ENCODE results near the gene AP1M1.

The AP1M1 gene

DNA sequence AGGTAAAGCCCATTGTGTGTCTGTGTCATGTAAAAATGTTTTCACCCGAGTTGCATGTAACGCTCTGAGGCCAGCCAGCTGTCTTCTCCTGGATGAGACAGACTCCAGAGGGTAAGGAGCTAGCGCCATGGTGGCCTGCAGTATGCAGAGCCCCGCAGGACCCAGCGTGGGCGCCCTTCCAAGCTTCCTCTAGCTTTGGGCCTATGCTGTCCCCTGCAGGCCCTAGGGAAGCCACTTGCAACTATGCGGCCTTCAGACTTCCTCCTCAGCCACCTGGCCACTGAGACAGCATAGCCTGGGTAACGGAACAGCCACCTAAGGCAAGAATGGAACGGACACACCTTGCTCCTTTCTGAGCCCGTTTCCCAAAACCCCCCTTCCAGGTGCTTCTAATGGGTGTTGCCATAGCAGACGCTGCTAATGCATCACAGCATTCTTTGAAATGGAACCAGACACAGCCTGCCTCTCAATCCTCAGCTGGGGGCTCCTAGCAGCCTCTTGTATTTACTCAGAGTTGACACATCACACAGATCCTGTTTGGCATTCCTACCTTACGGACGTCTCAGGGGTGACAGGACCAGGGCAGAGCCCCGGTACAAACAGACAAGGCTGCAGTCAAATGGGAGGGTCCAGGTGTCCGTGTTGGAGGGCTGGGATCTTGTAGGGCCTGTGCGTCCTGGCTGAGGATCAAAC is 6.3 kb upstream of the AP1M1 start:
- DNase-seq (ENCODE audit: extremely low spot score): no peak
- ChIA-PET CTCF (no interaction called here), POLR2A (no interaction called here)
- no peak for TF ChIP-seq FOXK2 (IDR thresholded peaks at IDR 0.05)
- TF ChIP-seq L3MBTL2 (conservative IDR thresholded peaks at IDR 0.05): no peak
- no peak for TF ChIP-seq SP1 (IDR thresholded peaks at IDR 0.05)
- no peak for TF ChIP-seq FOXM1 (IDR thresholded peaks at IDR 0.05; ENCODE audit: borderline replicate concordance)
- no peak for TF ChIP-seq ELF4 (IDR thresholded peaks at IDR 0.05)
- TF ChIP-seq ZNF384 (IDR thresholded peaks at IDR 0.05): no peak
- TF ChIP-seq ARNT (IDR thresholded peaks at IDR 0.05): no peak
- no peak for TF ChIP-seq LEF1 (IDR thresholded peaks at IDR 0.05; ENCODE audit: borderline replicate concordance)
- TF ChIP-seq SUZ12 (IDR thresholded peaks at IDR 0.05): no peak
- TF ChIP-seq, protein P1, sequence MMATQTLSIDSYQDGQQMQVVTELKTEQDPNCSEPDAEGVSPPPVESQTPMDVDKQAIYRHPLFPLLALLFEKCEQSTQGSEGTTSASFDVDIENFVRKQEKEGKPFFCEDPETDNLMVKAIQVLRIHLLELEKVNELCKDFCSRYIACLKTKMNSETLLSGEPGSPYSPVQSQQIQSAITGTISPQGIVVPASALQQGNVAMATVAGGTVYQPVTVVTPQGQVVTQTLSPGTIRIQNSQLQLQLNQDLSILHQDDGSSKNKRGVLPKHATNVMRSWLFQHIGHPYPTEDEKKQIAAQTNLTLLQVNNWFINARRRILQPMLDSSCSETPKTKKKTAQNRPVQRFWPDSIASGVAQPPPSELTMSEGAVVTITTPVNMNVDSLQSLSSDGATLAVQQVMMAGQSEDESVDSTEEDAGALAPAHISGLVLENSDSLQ (IDR thresholded peaks at IDR 0.05): no peak

DNA sequence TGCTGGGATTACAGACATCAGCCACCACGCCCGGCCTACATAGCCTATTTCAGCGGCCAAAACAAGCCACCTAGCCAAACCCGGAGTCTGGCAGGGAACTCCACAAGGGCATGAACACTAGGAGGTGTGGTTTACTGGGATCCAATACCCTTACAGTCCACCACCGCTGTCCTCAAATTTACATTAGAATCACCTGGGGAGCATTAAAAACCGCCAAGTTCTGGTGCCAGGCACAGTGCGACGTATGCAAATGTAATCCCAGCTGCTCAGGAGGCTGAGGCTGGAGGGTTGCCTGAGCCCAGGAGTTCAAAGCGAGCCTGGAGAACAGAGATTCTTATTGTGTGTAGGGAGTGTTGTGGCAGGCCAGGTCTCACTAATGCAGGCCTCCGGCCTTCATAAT is 4.2 kb upstream of the AP1M1 start:
- ChIA-PET CTCF (no interaction called here), POLR2A (interaction anchor here (0.7 to 2.5 kb wide), 2 partner anchors 8 to 13 kb away, joined by 3 to 12 read pairs; partner anchors contain the start of gene FAM32A)
- TF ChIP-seq FOXA1 (IDR thresholded peaks at IDR 0.05) (no peak), LEF1 (IDR thresholded peaks at IDR 0.05; ENCODE audit: borderline replicate concordance) (no peak), ELF4 (IDR thresholded peaks at IDR 0.05) (no peak), ZNF384 (IDR thresholded peaks at IDR 0.05) (no peak), BHLHE40 (IDR thresholded peaks at IDR 0.05; ENCODE audit: borderline replicate concordance) (no peak), CTBP1 (IDR thresholded peaks at IDR 0.05; ENCODE audit: borderline replicate concordance) (no peak), SUZ12 (IDR thresholded peaks at IDR 0.05) (no peak), FOXK2 (IDR thresholded peaks at IDR 0.05) (no peak), L3MBTL2 (conservative IDR thresholded peaks at IDR 0.05) (no peak), ARNT (IDR thresholded peaks at IDR 0.05) (no peak), HDGF (IDR thresholded peaks at IDR 0.05; ENCODE audit: borderline replicate concordance) (no peak), SP1 (IDR thresholded peaks at IDR 0.05) (no peak), FOXM1 (IDR thresholded peaks at IDR 0.05; ENCODE audit: borderline replicate concordance) (no peak), TARDBP (IDR thresholded peaks at IDR 0.05) (no peak), NFRKB (IDR thresholded peaks at IDR 0.05) (no peak)
- TF ChIP-seq, protein P1 (IDR thresholded peaks at IDR 0.05): no peak
- DNase-seq (ENCODE audit: extremely low spot score): no peak

DNA sequence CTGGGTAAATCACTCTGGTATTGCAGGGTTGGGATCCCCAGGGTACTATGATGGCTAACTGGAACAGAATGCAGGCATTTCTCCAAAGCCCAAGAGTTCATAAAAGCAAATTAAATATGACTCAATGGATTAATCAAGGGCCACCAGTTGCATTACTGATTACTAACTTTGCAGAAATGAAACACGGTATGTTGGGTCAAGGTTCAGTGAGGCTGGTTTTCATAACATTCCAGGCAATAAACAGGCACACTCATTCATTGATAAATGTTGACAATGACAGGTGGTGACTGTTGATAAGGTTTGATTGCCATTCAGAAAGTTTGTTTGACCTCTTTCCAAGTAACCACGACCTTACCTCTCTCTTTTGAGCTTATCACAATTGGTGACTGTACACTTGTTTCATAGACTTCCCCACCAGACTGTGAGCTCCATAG is 506 bp upstream of the AP1M1 start:
- no peak for TF ChIP-seq HDGF (IDR thresholded peaks at IDR 0.05; ENCODE audit: borderline replicate concordance)
- TF ChIP-seq ARNT (IDR thresholded peaks at IDR 0.05): no peak
- TF ChIP-seq, protein P1 (IDR thresholded peaks at IDR 0.05): 0 out of 2 replicates have a peak, but pooled peaks have one; percentile 28
- POLR2A ChIA-PET: interaction anchor here (0.6 to 2.1 kb wide), 7 partner anchors 9 to 637 kb away, joined by 3 to 16 read pairs (median 4); partner anchors contain the start of genes FAM32A and TPM4
- CTCF ChIA-PET: interaction anchor here (0.6 to 0.9 kb wide), 2 partner anchors 11 to 77 kb away, joined by 3 to 6 read pairs; no protein-coding TSS in a partner anchor
- no peak for DNase-seq (ENCODE audit: extremely low spot score)

DNA sequence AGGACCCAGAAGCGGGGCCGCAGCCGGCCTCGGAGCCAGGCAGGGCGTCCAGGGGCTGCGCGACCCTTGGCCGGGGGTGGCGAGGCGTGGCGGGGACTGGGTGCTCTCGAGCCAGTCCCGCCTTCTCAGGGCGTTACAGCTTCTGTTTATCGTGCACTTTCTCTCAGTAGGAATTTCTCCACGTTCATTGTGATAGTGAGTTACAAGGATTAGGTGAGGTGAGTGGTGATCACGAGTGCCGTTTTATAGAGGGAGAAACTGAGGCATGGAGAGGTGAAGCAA is 600 bp downstream of the AP1M1 start:
- peak; percentile 21 for DNase-seq (ENCODE audit: extremely low spot score)
- CTCF ChIA-PET: no interaction called here

DNA sequence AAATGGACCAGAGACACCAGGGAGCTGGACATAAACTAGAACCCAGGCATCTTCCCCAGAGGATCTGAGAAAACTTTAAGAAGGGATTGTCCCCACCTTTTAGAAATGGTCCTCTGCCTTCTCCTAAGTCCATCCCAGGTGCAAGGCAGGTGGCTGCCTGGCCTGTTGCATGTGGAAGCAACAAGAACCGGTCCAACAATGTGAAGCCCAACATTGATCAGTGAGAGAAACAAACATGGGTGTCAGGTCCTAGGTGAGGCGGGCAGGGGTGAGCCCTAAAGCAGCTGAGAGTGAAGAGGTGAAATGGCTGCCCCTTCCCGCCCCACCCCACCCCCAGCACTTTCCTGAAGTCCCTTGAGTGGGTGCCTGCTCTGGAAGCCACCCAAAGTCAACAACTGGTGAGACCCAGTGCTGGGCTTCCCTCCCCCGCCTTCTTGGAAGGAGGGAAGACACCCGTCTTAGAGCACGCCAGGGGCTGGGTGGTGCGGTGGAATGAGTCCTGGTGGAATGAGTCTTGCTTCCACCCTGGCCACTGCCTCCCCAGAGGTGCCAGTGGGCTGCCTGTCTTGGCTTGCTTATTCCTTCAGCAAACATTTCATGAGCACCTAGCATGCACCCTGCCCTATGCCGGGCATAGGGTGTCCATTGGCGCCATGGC is 1.7 kb downstream of the AP1M1 start:
- CTCF ChIA-PET: no interaction called here
- DNase-seq (ENCODE audit: extremely low spot score): peak; percentile 0
- POLR2A ChIA-PET: interaction anchor here (2.1 kb wide), 1 partner anchor 14 kb away, joined by 16 read pairs; the partner anchor contains the start of gene FAM32A
- no peak for TF ChIP-seq HDGF (IDR thresholded peaks at IDR 0.05; ENCODE audit: borderline replicate concordance)
- no peak for TF ChIP-seq ELF4 (IDR thresholded peaks at IDR 0.05)
- TF ChIP-seq NFRKB (IDR thresholded peaks at IDR 0.05): no peak
- no peak for TF ChIP-seq BHLHE40 (IDR thresholded peaks at IDR 0.05; ENCODE audit: borderline replicate concordance)
- no peak for TF ChIP-seq ZNF384 (IDR thresholded peaks at IDR 0.05)
- TF ChIP-seq LEF1 (IDR thresholded peaks at IDR 0.05; ENCODE audit: borderline replicate concordance): no peak
- TF ChIP-seq FOXK2 (IDR thresholded peaks at IDR 0.05): no peak
- TF ChIP-seq SUZ12 (IDR thresholded peaks at IDR 0.05): no peak
- no peak for TF ChIP-seq ARNT (IDR thresholded peaks at IDR 0.05)
- TF ChIP-seq CTBP1 (IDR thresholded peaks at IDR 0.05; ENCODE audit: borderline replicate concordance): no peak
- TF ChIP-seq FOXA1 (IDR thresholded peaks at IDR 0.05): no peak
- no peak for TF ChIP-seq TARDBP (IDR thresholded peaks at IDR 0.05)
- TF ChIP-seq FOXM1 (IDR thresholded peaks at IDR 0.05; ENCODE audit: borderline replicate concordance): no peak
- TF ChIP-seq L3MBTL2 (conservative IDR thresholded peaks at IDR 0.05): no peak
- no peak for TF ChIP-seq SP1 (IDR thresholded peaks at IDR 0.05)
- TF ChIP-seq, protein P1 (IDR thresholded peaks at IDR 0.05): no peak

More for the DNA sequence above, 600 bp downstream of the AP1M1 start:
- TF ChIP-seq NFRKB (IDR thresholded peaks at IDR 0.05) (no peak), ARNT (IDR thresholded peaks at IDR 0.05) (no peak), L3MBTL2 (conservative IDR thresholded peaks at IDR 0.05) (no peak), BHLHE40 (IDR thresholded peaks at IDR 0.05; ENCODE audit: borderline replicate concordance) (no peak), HDGF (IDR thresholded peaks at IDR 0.05; ENCODE audit: borderline replicate concordance) (no peak), CTBP1 (IDR thresholded peaks at IDR 0.05; ENCODE audit: borderline replicate concordance) (no peak), FOXK2 (IDR thresholded peaks at IDR 0.05) (no peak), TARDBP (IDR thresholded peaks at IDR 0.05) (no peak), SUZ12 (IDR thresholded peaks at IDR 0.05) (no peak), SP1 (IDR thresholded peaks at IDR 0.05) (no peak), LEF1 (IDR thresholded peaks at IDR 0.05; ENCODE audit: borderline replicate concordance) (no peak), FOXA1 (IDR thresholded peaks at IDR 0.05) (no peak), ELF4 (IDR thresholded peaks at IDR 0.05) (no peak), FOXM1 (IDR thresholded peaks at IDR 0.05; ENCODE audit: borderline replicate concordance) (no peak), ZNF384 (IDR thresholded peaks at IDR 0.05) (no peak)
- TF ChIP-seq, protein P1 (IDR thresholded peaks at IDR 0.05): no peak
- POLR2A ChIA-PET: interaction anchor here (2.0 to 2.1 kb wide), 2 partner anchors 8 to 13 kb away, joined by 10 to 16 read pairs; partner anchors contain the start of gene FAM32A
